Measurements from ENCODE around the gene WRNIP1.

- TF ChIP-seq CTCF (IDR thresholded peaks at IDR 0.05) (no peak), POLR2A (IDR thresholded peaks at IDR 0.05) (no peak)
Observed at GRCh38 chr6:2729921-2730320, 35.3 kb upstream of the WRNIP1 start.
